Endothelial cell of umbilical vein (primary cell): Measurements from ENCODE around the gene KAZN. TPM values are rescaled to one million over a fixed set of nuclear protein-coding genes. Genes with fewer than 3 reads are reported as not detected.
A peak's percentile ranks its signal among the peaks of the same experiment; 100 is the strongest.

Source experiments
- BruUV-seq: library from RNA; stranded (reverse); fragments of 400-500 nt; replicated peaks from 2 replicates; lab custom pipeline; 2021; lab: Mats Ljungman, UMichigan
- CTCF ChIA-PET: fragments of 300-600, 350-600 bp; sonication (Branson Sonifier 250); formaldehyde crosslinking; loops from one replicate; lab custom pipeline; 2021; ENCODE audit warnings: antibody characterized with exemption, inconsistent platforms; lab: Charles Lee
- POLR2A ChIA-PET: fragments of 300-600, 350-600 bp; sonication (Branson Sonifier 250); formaldehyde crosslinking; loops from one replicate; lab custom pipeline; 2021; ENCODE audit warnings: antibody characterized with exemption, inconsistent platforms; lab: Charles Lee
- DNase-seq: peaks from one replicate; pipeline ENCODE4 v3.0.0-alpha.2; 2011; ENCODE audit warnings: low read depth, low spot score
- FAIRE-seq: peaks from 2 replicates; lab custom pipeline; 2011; peaks lifted over from hg19 to GRCh38; lab: Jason Lieb, UNC
- H2AFZ ChIP-seq: 2 replicates; pipeline ENCODE4 v1.6.0; 2012; ENCODE audit warnings: low read depth, low read length, control low read depth, inconsistent platforms
- H3K27ac ChIP-seq: 2 replicates; pipeline ENCODE4 v1.5.1; 2011; ENCODE audit warnings: low read depth, mild to moderate bottlenecking, control low read depth, low read length, moderate library complexity; ENCODE audit not compliant: insufficient read depth
- H3K27me3 ChIP-seq, 2 experiments: 2 replicates each; pipeline versions ENCODE4 v1.6.0 to v1.6.1; 2011; ENCODE audit warnings: low read length in 2 of 2, mixed read lengths in 1 of 2; ENCODE audit not compliant: control insufficient read depth in 2 of 2, insufficient read depth in 2 of 2
- H3K36me3 ChIP-seq, 2 experiments: 2 replicates in 1 of 2; 3 replicates in 1 of 2; pipeline ENCODE4 v1.5.1; 2011; ENCODE audit warnings: low read length in 2 of 2, mild to moderate bottlenecking in 1 of 2, moderate library complexity in 1 of 2; ENCODE audit not compliant: control insufficient read depth in 2 of 2, insufficient read depth in 2 of 2; ENCODE audit errors: extremely low read depth in 1 of 2
- H3K4me1 ChIP-seq: 3 replicates; pipeline ENCODE4 v1.5.1; 2011; ENCODE audit warnings: mild to moderate bottlenecking, low read length; ENCODE audit not compliant: control insufficient read depth, insufficient read depth; ENCODE audit errors: extremely low read depth
- H3K4me2 ChIP-seq: 2 replicates; pipeline ENCODE4 v1.6.1; 2011; ENCODE audit warnings: low read length, control low read depth, mixed read lengths; ENCODE audit not compliant: insufficient read depth
- H3K4me3 ChIP-seq, 3 experiments: fragments of 200-600 bp in 1 of 3; sonication (generic), shearing (Covaris generic) in 1 of 3; replicated peaks in 1 of 3; 2 replicates each; pipeline ENCODE4 v1.5.1; 2011 to 2016; ENCODE audit warnings: control low read depth in 3 of 3, low read length in 3 of 3, mild to moderate bottlenecking in 2 of 3, inconsistent platforms in 1 of 3, low read depth in 1 of 3, moderate library complexity in 1 of 3; ENCODE audit not compliant: insufficient read depth in 1 of 3
- H3K79me2 ChIP-seq: 2 replicates; pipeline ENCODE4 v1.6.0; 2012; ENCODE audit warnings: low read length, inconsistent platforms; ENCODE audit not compliant: control insufficient read depth, insufficient read depth
- H3K9ac ChIP-seq: replicated peaks from 2 replicates; pipeline ENCODE3; 2011; ENCODE audit warnings: low read length, control low read depth; ENCODE audit not compliant: insufficient read depth; ENCODE audit errors: extremely low read depth
- H3K9me1 ChIP-seq: replicated peaks from 3 replicates; pipeline ENCODE4 v1.6.0; 2011; ENCODE audit warnings: mild to moderate bottlenecking, low read length; ENCODE audit not compliant: control insufficient read depth, insufficient read depth; ENCODE audit errors: extremely low read depth
- H3K9me3 ChIP-seq: replicated peaks from 2 replicates; pipeline ENCODE4 v1.5.1; 2012; ENCODE audit warnings: low read length, inconsistent platforms; ENCODE audit not compliant: control insufficient read depth, insufficient read depth
- H4K20me1 ChIP-seq: replicated peaks from 2 replicates; pipeline ENCODE3; 2011; ENCODE audit warnings: mild to moderate bottlenecking, low read length; ENCODE audit not compliant: control insufficient read depth, insufficient read depth; ENCODE audit errors: extremely low read depth
- CTCF ChIP-seq, 2 donors: IDR thresholded peaks; 1 replicate in 1 of 2; 2 replicates in 1 of 2; pipeline ENCODE4 v1.5.1; 2011; ENCODE audit warnings: low read length in 2 of 2, mild to moderate bottlenecking in 2 of 2, moderate library complexity in 2 of 2, control low read depth in 1 of 2, inconsistent platforms in 1 of 2, low read depth in 1 of 2; ENCODE audit not compliant: insufficient read depth in 1 of 2; ENCODE audit errors: extremely low read depth in 1 of 2
- EZH2 ChIP-seq: IDR thresholded peaks from 2 replicates; pipeline ENCODE4 v1.6.1; 2012; ENCODE audit warnings: borderline replicate concordance, low read depth, mild to moderate bottlenecking, moderate library complexity, low read length, inconsistent platforms; ENCODE audit not compliant: severe bottlenecking
- FOS ChIP-seq: IDR thresholded peaks from 2 replicates; pipeline ENCODE4 v1.6.1; 2011; ENCODE audit warnings: mild to moderate bottlenecking, low read length, moderate library complexity, borderline replicate concordance; ENCODE audit not compliant: insufficient read depth
- GATA2 ChIP-seq: IDR thresholded peaks from 2 replicates; pipeline ENCODE4 v1.7.0; 2011; ENCODE audit warnings: low read depth, mild to moderate bottlenecking, moderate library complexity, mixed read lengths, low read length; ENCODE audit not compliant: insufficient read length, insufficient read depth
- JUN ChIP-seq: IDR thresholded peaks from 2 replicates; pipeline ENCODE4 v1.6.1; 2011; ENCODE audit warnings: borderline replicate concordance, low read depth; ENCODE audit not compliant: insufficient read length, insufficient read depth
- MYC ChIP-seq: IDR thresholded peaks from one replicate; pipeline ENCODE4 v1.6.1; 2011; ENCODE audit warnings: mild to moderate bottlenecking, low read depth, low read length
- POLR2A ChIP-seq: IDR thresholded peaks from 2 replicates; pipeline ENCODE4 v1.6.1; 2012; ENCODE audit warnings: low read depth, mild to moderate bottlenecking, control low read depth, low read length
- POLR2AphosphoS5 ChIP-seq: IDR thresholded peaks from 2 replicates; pipeline ENCODE4 v1.6.1; 2012; ENCODE audit warnings: low read depth, mild to moderate bottlenecking, control low read depth, low read length, moderate library complexity; ENCODE audit not compliant: insufficient read depth
- dilution Hi-C: fragments of 300-500 bp; cut with MboI; formaldehyde crosslinking; loops from one replicate; pipeline ENCODE4 v1.15.0; 2019; ENCODE audit warnings: low sequenced_read_pairs; ENCODE audit not compliant: extremely low pct_ligation_motif_present
- intact Hi-C: fragments of 100-400 bp; cut with micrococcal nuclease; formaldehyde crosslinking; loops from one replicate; pipeline ENCODE4 v1.10.0; 2022
- polyA plus RNA-seq, 4 experiments: library from polyadenylated mRNA; depleted of rRNA in 3 of 4; stranded (reverse) in 3 of 4; unstranded in 1 of 4; fragments of >200 nt; gene quantifications; 2 replicates each; pipeline versions ENCODE4 v1.2.1 to v1.2.3, GENCODE V29; 2011 to 2012; ENCODE audit warnings: missing spikeins in 1 of 4
- total RNA-seq: library from RNA; stranded (reverse); gene quantifications from 2 replicates; pipeline ENCODE4 v1.2.3, GENCODE V29; 2021
- TF ChIP-seq, protein P1 (sequence below): IDR thresholded peaks from 2 replicates; pipeline ENCODE4 v1.6.1; 2011; ENCODE audit not compliant: insufficient read depth, insufficient read length

KAZN gene
- total and polyA plus RNA-seq, 2 donors (not counting 3 experiments of a cell fraction or from before 2014, with no cell fraction given), result 1.6 to 5.8 TPM

DNA sequence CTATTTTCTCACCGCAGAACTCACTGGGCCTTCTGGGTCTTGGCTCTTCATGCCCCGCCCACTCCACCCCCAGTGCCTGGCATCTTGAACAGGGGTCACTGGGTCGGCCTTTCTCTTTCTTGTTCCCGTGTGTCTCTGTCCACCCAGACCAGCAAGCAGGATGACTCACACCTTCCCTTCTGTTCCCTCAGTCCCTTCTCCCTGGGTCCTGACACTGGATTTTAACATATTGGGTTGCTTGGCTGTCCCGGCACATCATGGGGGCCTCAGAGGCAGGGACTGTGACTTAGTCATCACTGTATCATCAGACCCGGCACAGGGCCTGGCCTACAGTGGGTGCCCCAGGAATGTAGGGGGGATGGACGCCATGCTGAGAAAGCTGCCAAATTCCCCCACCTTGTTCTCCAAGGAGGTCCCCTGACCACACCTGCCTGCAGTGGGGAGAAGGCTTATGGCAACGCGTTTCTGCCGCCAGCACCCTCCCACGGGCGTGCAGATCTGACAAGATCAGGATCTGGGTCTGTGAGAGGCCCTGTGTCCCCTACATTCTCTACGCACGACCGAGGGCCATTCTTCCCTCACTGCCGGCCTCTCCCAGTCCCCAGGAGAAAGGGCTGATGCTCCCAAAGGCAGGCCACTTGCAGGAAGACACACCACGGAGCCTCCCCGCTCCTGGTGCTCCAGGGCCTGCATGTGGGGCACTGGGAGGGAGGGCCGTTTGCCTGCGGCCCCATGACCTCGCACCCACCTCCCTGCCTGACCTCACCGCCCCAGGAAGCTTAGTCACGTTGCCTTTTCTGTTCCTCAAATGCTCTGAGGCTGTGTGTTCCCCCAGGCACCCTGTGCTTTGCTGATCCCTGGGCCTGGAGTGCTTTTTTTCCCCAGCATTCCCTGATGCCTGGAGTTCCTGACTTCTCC lies 397.9 kb downstream of the KAZN start:
- H3K36me3 ChIP-seq, result no peaks in the 10 kb centered on the region
- H3K27ac ChIP-seq, result no peak overlapping the region
- BruUV-seq, result no TSS peak
- POLR2A ChIA-PET, result no interaction called here
- FAIRE-seq (peak; percentile 42), DNase-seq (no peak)
- H3K4me1 ChIP-seq, result peaks cover 4% of the 10 kb centered on the region
- H3K79me2 ChIP-seq, result no peaks in the 10 kb centered on the region
- H3K9me3 ChIP-seq, result no peaks in the 10 kb centered on the region
- no peaks in the 10 kb centered on the region for H3K9me1 ChIP-seq
- no peak overlapping the region for H3K4me2 ChIP-seq
- H4K20me1 ChIP-seq, result no peaks in the 10 kb centered on the region
- H3K9ac ChIP-seq, result no peak overlapping the region
- TF ChIP-seq CTCF (IDR thresholded peaks at IDR 0.05; ENCODE audit: extremely low read depth in 1 of 2, insufficient read depth in 1 of 2, low read depth in 1 of 2, low read length in 2 of 2), result no peak
- peak; percentile 13 for TF ChIP-seq FOS
- dilution Hi-C loops (no loop called here), intact Hi-C loops (no loop called here)
- no peaks in the 10 kb centered on the region for H3K27me3 ChIP-seq
- H2AFZ ChIP-seq, result no peak overlapping the region
- no peak overlapping the region for H3K4me3 ChIP-seq
- CTCF ChIA-PET, result no interaction called here

DNA sequence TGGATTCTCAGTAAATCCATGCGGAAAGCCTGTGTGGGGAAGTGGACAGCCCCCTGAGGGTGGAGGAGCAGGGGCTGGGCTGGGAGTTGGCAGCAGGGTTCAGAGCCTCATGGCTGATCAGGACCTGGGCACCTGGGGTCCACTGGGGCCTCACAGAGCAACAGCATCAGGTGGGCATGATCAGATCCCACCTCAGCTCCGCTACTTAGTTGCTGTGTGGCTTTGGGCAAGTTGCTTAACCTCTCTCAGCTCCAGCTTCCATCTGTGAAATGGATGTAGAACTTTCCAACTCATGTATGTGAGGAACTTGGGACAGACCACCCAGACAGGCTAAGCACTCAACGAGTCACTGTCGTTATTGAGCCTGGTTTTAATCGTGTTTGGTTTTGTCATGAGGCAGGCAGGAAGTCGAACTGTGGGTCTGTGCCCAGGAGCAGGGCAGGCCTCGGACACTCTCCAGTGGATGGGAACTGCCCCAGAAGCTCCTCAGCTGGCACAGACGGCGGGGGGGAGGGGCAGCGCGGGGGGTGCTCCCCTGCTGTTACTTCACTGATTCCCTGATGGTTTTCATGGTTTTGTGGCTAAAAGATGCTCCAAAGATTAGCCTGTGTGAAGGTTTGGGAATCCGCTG lies 399.3 kb downstream of the KAZN start:
- dilution Hi-C loops, result no loop called here
- BruUV-seq, result no TSS peak
- H3K4me1 ChIP-seq, result peaks cover 4% of the 10 kb centered on the region
- no peak overlapping the region for H3K9ac ChIP-seq
- no peaks in the 10 kb centered on the region for H4K20me1 ChIP-seq
- no peak overlapping the region for H3K4me2 ChIP-seq
- no peaks in the 10 kb centered on the region for H3K36me3 ChIP-seq
- no peak overlapping the region for H3K4me3 ChIP-seq
- intact Hi-C loops, result no loop called here
- FAIRE-seq (no peak), DNase-seq (no peak)
- H3K79me2 ChIP-seq, result no peaks in the 10 kb centered on the region
- POLR2A ChIA-PET, result no interaction called here
- CTCF ChIA-PET, result no interaction called here
- H3K9me1 ChIP-seq, result no peaks in the 10 kb centered on the region
- no peaks in the 10 kb centered on the region for H3K27me3 ChIP-seq
- TF ChIP-seq JUN (no peak), MYC (no peak), GATA2 (no peak), FOS (no peak), POLR2AphosphoS5 (no peak), POLR2A (no peak), CTCF (IDR thresholded peaks at IDR 0.05; ENCODE audit: extremely low read depth in 1 of 2, insufficient read depth in 1 of 2, low read depth in 1 of 2, low read length in 2 of 2) (no peak), EZH2 (no peak)
- TF ChIP-seq, protein P1, sequence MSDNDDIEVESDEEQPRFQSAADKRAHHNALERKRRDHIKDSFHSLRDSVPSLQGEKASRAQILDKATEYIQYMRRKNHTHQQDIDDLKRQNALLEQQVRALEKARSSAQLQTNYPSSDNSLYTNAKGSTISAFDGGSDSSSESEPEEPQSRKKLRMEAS, result no peak
- H2AFZ ChIP-seq, result no peak overlapping the region
- H3K9me3 ChIP-seq, result no peaks in the 10 kb centered on the region
- no peak overlapping the region for H3K27ac ChIP-seq
